Esophagus muscularis mucosa (tissue), 4 donors: ENCODE measurements around the gene MRPS7. TPM values are rescaled to one million over a fixed set of nuclear protein-coding genes. Genes with fewer than 3 reads are reported as not detected.
A peak's percentile ranks its signal among the peaks of the same experiment; 100 is the strongest.

Experiments
- DNase-seq: peaks from one replicate; pipeline ENCODE4 v3.0.0-alpha.2; 2017; ENCODE audit errors: extremely low spot score
- H3K27ac ChIP-seq, 4 donors: fragments of 200-600 bp; sonication (generic); replicated peaks in 1 of 4; 1 replicate in 3 of 4; 2 replicates in 1 of 4; pipeline ENCODE4 v1.5.1; 2016 to 2019; ENCODE audit warnings: mild to moderate bottlenecking in 1 of 4
- H3K27me3 ChIP-seq, 4 donors: fragments of 200-600 bp; sonication (generic); one replicate each; pipeline versions ENCODE4 v1.5.1 to v1.6.0; 2016 to 2019
- H3K36me3 ChIP-seq, 4 donors: fragments of 200-600 bp; sonication (generic); one replicate each; pipeline ENCODE4 v1.5.1; 2016 to 2019
- H3K4me1 ChIP-seq, 4 donors: fragments of 200-600 bp; sonication (generic); one replicate each; pipeline ENCODE4 v1.5.1; 2016 to 2019
- H3K4me3 ChIP-seq, 4 donors: fragments of 200-600 bp; sonication (generic); 1 replicate in 2 of 4; 2 replicates in 2 of 4; pipeline ENCODE4 v1.5.1; 2016 to 2019; ENCODE audit warnings: mild to moderate bottlenecking in 4 of 4, moderate library complexity in 1 of 4
- H3K9me3 ChIP-seq, 4 donors: fragments of 200-600 bp; sonication (generic); 1 replicate in 3 of 4; 2 replicates in 1 of 4; pipeline ENCODE4 v1.5.1; 2016 to 2019
- CTCF ChIP-seq, 3 experiments: fragments of 200-600 bp in 2 of 3; fragments of 450-650 bp in 1 of 3; sonication (generic) in 2 of 3; IDR thresholded peaks; one replicate each; pipeline ENCODE4 v1.5.1; 2017 to 2019; ENCODE audit warnings: antibody characterized with exemption in 3 of 3, mild to moderate bottlenecking in 2 of 3, moderate library complexity in 1 of 3
- EP300 ChIP-seq: sonication (generic); formaldehyde crosslinking; IDR thresholded peaks from one replicate; pipeline ENCODE4 v1.6.1; 2017; ENCODE audit warnings: antibody characterized with exemption
- POLR2A ChIP-seq: fragments of 450-650 bp; IDR thresholded peaks from one replicate; pipeline ENCODE4 v1.6.1; 2017; ENCODE audit warnings: antibody characterized with exemption, moderate library complexity, mild to moderate bottlenecking, low read depth
- POLR2AphosphoS5 ChIP-seq, 2 donors: sonication (generic); formaldehyde crosslinking; IDR thresholded peaks; one replicate each; pipeline ENCODE4 v1.6.1; 2017; ENCODE audit warnings: antibody characterized with exemption in 2 of 2
- WGBS: methylation state at CpG from one replicate; pipeline ENCODE4 v1.1.5; 2018; 5-methylcytosine and 5-hydroxymethylcytosine counted together
- intact Hi-C: fragments of 100-400 bp; cut with DNase I; formaldehyde crosslinking; loops from one replicate; pipeline ENCODE4 v1.15.1; 2023
- total RNA-seq, 4 donors: library from RNA; depleted of rRNA; stranded (reverse); fragments of >200 nt; gene quantifications; one replicate each; pipeline versions ENCODE4 v1.1.0 to v1.2.1, GENCODE V29; 2016

MRPS7 gene
- total RNA-seq, 4 donors from 2014 or later, result 37.8 to 40.6 (median 39.1) TPM

GRCh38 chr17:75270218-75270965, 8.7 kb downstream of the MRPS7 start:
- Histone ChIP-seq H3K27me3 (peaks cover 0 to 4% (median 0%) of the 10 kb centered on the region in 4 donors), H3K9me3 (no peaks in the 10 kb centered on the region), H3K4me1 (peaks cover 27 to 57% (median 43%) of the 10 kb centered on the region in 4 donors), H3K36me3 (peaks cover 11 to 30% (median 20%) of the 10 kb centered on the region in 4 donors), H3K27ac (peak overlapping the region; percentile 96 to 98 (median 97)), H3K4me3 (peak overlapping the region; percentile 88 to 90 (median 90))
- intact Hi-C loops, result loop anchor here (5.0 kb wide), 1 partner anchor 137 kb away; the partner anchor contains the start of gene GRB2
- 1% methylated on average over 34 of the region's 47 CpGs for WGBS
- TF ChIP-seq CTCF (IDR thresholded peaks at IDR 0.05) (peak; percentile 34 to 39 (median 35)), POLR2AphosphoS5 (IDR thresholded peaks at IDR 0.05) (peak; percentile 48 to 67), POLR2A (no peak), EP300 (no peak)
- DNase-seq, result no peak

GRCh38 chr17:75270966-75271232, 9.2 kb downstream of the MRPS7 start, which contains the start of gene MIF4GD:
TSS of gene MIF4GD (minus strand) at chr17:75271231. CDS start at chr17:75270195, 1,036 bp downstream.
- H3K4me3 ChIP-seq, result peak within 1 kb of the TSS; percentile 88 to 90 (median 90)
- 1% methylated on average over 14 of the region's 39 CpGs for WGBS
- peak within 1 kb of the TSS; percentile 96 to 98 (median 97) for H3K27ac ChIP-seq
- H3K9me3 ChIP-seq, result no peaks in the 10 kb centered on the region
- DNase-seq, result no peak
- H3K4me1 ChIP-seq, result peaks cover 27 to 57% (median 43%) of the 10 kb centered on the region in 4 donors
- intact Hi-C loops, result loop anchor here (5.0 kb wide), 1 partner anchor 136 kb away; the partner anchor contains the start of gene GRB2
- peaks cover 6 to 25% (median 15%) of the 10 kb centered on the region in 4 donors for H3K36me3 ChIP-seq
- peak in 1 of 2 donors; percentile 49 for TF ChIP-seq POLR2AphosphoS5 (IDR thresholded peaks at IDR 0.05)
- peak; percentile 49 for TF ChIP-seq POLR2A
- TF ChIP-seq CTCF (IDR thresholded peaks at IDR 0.05), result no peak
- peaks cover 0 to 4% (median 0%) of the 10 kb centered on the region in 4 donors for H3K27me3 ChIP-seq

- H3K4me3 ChIP-seq, result peak overlapping the region; percentile 88 to 90 (median 90)
- no peaks in the 10 kb centered on the region for H3K9me3 ChIP-seq
- peaks cover 1 to 20% (median 10%) of the 10 kb centered on the region in 4 donors for H3K36me3 ChIP-seq
- TF ChIP-seq POLR2AphosphoS5 (IDR thresholded peaks at IDR 0.05) (peak in 1 of 2 donors; percentile 9), CTCF (IDR thresholded peaks at IDR 0.05) (peak; percentile 86 to 97 (median 90)), POLR2A (no peak), EP300 (no peak)
- H3K4me1 ChIP-seq, result peaks cover 27 to 57% (median 43%) of the 10 kb centered on the region in 4 donors
- WGBS, result 0% methylated on average over 24 of the region's 74 CpGs
- H3K27me3 ChIP-seq, result peaks cover 0 to 4% (median 0%) of the 10 kb centered on the region in 4 donors
- intact Hi-C loops, result loop anchor here (5.0 kb wide), 1 partner anchor 136 kb away; the partner anchor contains the start of gene GRB2
- peak overlapping the region; percentile 96 to 98 (median 97) for H3K27ac ChIP-seq
- DNase-seq, result no peak
Observed at GRCh38 chr17:75271233-75271954, 9.7 kb downstream of the MRPS7 start.

- intact Hi-C loops, result loop anchor here (5.0 kb wide), 1 partner anchor 135 kb away; the partner anchor contains the start of gene GRB2
- Histone ChIP-seq H3K27ac (peak overlapping the region; percentile 96 to 98 (median 97)), H3K9me3 (no peaks in the 10 kb centered on the region), H3K4me3 (peak overlapping the region; percentile 88 to 90 (median 90)), H3K36me3 (peaks cover 0 to 16% (median 6%) of the 10 kb centered on the region in 4 donors), H3K4me1 (peaks cover 27 to 56% (median 41%) of the 10 kb centered on the region in 4 donors), H3K27me3 (peaks cover 0 to 4% (median 0%) of the 10 kb centered on the region in 4 donors)
- no peak for TF ChIP-seq POLR2AphosphoS5 (IDR thresholded peaks at IDR 0.05)
- no peak for TF ChIP-seq EP300
- TF ChIP-seq POLR2A, result no peak
- TF ChIP-seq CTCF (IDR thresholded peaks at IDR 0.05), result no peak
- 41% methylated on average over 18 of the region's 24 CpGs for WGBS
- DNase-seq, result no peak
Observed at GRCh38 chr17:75271955-75272847, 10.5 kb downstream of the MRPS7 start.
